SHP77 (cell line): ENCODE data around the gene HSPA6.
"Not testable (repeated sequence)": the region's sequence is repeated elsewhere in the genome, so short reads cannot be mapped to it uniquely, and the experiment has no call there.

Experiments
- DNase-seq, 2 experiments: peaks; one replicate each; lab custom pipeline; 2025; lab: John Stamatoyannopoulos, UW

HSPA6 gene

DNA sequence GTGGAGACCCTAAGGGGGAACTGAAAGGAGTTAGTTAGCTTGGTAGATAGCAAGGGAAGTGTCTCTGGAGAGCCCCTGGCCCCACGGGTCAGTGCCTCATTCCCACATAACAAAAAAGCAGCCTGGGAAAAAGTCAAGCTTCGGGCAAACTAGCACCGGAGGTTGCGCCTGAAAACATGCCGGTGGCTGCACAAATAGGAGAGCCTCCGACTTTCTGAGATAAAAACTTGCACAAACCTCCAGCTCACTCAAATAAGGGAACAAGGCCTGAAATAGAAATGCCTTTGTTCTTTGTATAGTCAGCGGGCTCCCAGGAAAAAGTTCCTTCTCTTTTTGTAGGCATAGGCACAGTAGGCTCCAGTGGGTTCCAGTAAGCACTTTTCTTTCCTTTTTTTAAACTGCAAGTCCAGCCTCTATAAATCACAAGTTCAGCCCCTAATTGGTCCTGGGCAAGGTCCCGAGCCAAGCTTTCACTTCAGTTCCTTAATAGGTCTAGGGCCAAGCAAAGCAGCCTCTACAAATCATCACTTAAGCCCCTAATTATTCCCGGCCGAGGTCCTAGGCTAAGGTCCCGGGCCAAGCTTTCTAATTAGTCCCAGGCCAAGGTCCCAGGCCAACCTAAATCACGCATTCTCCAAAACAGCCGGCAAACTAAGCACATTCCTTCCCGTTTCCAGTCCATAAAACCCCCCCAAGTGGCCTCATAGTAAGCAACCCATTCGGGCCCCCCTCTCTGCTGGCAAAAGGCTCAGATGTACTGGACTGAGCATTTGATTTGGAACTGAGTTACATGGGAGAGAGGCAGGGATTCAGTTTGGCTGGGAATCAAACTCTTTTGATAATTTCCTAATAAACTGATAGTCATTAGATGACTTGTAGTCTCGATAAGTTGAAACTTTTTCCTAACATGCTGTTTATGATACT lies 8.6 kb downstream of the HSPA6 start:
- not testable (repeated sequence) for DNase-seq

DNA sequence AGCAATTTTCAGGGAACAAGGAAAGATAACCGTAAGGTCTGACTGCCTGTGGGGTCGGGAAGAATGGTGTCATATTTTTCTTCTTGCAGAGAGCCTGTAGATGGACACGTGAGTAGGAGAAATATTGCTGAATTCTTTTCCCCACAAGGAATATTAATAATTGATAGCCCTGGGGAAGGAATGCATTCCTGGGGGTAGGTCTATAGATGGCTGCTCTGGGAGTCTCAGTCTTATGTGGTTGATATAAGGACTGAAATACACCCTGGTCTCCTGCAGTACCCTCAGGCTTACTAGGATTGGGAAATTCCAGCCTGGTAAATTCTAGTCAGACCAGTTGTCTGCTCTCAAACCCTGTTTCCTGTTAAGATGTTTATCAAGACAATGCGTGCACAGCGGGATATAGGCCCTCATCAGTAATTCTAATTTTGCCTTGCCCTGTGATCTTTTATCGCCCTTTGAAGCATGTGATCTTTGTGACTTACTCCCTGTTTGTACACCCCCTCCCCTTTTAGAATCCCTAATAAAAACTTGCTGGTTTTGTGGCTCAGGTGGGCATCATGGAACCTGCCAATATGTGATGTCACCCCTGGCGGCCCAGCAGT lies 12.8 kb downstream of the HSPA6 start:
- not testable (repeated sequence) for DNase-seq

DNA sequence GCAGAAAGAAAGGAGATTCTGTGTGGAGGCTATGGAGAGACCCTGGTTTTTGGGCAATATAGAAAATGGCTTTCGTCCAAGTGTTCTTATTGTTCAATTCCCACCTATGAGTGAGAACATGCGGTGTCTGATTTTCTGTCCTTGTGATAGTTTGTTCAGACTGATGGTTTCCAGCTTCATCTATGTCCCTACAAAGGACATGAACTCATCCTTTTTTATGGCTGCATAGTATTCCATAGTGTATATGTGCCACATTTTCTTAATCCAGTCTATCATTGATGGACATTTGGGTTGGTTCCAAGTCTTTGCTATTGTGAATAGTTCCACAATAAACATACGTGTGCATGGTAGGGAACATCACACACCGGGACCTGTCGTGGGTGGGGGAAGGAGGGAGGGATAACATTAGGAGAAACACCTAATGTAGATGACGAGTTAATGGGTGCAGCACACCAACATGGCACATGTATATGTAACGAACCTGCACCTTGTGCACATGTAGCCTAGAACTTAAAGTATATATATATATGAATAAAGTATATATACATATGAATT lies 14.7 kb downstream of the HSPA6 start:
- DNase-seq, result not testable (repeated sequence)

DNA sequence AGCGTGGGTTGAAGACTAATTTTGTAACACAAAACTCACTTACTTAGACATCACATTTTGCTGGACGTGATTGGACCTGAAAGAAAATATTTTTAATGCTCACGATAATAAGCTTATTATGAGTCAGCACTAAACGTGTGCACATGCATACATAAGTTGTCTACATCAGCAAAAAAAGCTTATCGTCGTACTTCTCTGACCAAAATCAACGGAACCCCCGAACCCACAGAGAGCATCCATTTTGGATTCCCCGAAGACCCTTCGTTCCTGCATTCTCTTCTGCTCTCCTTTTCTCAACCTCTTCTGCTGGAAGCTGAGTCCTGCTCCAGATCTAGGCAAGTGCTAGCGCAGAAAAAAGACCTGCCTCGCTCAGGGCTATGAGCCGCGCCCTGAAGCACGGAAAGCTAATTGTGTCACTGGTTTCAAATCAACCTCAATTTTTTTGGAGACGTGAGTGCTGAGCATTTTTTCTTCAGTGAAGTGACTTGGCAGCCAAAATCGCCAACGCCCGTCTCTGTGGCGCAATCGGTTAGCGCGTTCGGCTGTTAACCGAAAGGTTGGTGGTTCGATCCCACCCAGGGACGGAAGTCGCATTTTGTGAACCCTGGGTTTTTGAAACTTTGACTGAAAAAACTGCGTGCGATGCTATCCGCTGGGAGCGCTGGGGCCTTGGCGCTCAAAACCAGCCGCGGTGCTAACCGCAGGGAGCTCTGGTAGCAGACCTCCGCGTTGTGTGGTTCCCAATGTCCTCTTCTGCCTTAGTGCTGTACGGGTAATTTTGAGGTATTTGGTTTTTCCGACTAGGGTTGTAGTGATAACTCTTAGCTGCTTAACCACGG lies 15.6 kb downstream of the HSPA6 start:
- DNase-seq, result peak; percentile 69 to 83

DNA sequence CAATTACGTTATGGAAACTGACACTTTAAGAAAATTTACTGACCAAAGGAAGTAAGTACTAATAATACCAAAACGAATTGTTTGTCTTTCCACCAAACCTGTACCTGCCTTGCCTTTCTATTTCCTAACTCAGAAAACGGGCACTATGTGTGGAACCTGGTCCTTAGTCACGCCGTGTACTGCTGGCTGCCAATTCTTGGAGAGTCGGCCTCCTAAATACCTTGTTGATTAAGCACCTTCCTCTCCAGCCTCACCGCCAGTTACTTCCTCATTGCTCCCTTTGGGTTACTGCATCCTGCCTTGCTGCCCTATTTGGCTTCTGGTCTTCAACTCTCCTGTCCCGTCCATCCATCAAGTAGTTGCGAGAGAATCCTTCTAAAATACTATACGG lies 16.2 kb downstream of the HSPA6 start:
- DNase-seq, result not testable (repeated sequence)

DNA sequence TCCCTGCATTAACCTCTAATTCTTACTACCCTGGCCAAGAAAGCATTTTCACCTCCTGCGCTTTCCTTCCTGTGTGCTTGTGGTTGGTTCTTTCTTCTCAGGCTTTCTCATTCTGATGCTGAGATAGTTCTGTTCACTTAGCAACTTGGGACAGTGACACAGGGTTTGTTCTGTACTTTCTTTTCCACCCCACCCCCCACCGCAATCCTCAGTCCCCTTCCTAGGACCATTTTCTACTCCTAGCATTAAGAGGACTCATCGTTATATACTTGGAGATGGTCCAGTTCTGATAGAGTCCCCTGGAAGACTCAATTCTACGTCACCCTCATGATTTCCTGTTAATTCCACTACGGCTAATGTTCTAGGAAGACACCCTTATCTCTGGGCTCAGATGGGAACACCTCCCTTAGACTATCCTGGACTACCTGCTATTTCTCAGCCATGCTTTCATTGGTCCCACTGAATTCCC lies 17.8 kb downstream of the HSPA6 start:
- DNase-seq, result not testable (repeated sequence)

DNA sequence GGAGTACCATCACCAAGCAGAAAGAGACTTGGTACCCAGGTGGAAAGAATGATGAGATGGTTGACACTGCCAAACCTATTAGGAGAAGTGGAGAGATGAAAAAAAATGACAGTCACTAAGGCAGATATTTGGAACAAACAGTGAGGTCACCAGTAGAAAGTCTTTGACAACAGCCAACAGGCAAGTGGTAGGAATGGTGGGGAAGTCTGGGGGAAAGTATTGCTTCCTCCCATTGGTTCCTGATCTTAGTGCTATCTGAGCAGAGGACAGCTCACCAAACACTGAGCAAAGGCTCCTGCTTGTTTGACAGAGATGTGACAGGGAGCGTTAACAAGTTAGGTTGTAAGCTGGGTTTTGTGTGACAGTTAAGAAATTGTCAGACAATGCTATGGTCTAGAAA lies 18.8 kb downstream of the HSPA6 start:
- DNase-seq, result not testable (repeated sequence)

DNA sequence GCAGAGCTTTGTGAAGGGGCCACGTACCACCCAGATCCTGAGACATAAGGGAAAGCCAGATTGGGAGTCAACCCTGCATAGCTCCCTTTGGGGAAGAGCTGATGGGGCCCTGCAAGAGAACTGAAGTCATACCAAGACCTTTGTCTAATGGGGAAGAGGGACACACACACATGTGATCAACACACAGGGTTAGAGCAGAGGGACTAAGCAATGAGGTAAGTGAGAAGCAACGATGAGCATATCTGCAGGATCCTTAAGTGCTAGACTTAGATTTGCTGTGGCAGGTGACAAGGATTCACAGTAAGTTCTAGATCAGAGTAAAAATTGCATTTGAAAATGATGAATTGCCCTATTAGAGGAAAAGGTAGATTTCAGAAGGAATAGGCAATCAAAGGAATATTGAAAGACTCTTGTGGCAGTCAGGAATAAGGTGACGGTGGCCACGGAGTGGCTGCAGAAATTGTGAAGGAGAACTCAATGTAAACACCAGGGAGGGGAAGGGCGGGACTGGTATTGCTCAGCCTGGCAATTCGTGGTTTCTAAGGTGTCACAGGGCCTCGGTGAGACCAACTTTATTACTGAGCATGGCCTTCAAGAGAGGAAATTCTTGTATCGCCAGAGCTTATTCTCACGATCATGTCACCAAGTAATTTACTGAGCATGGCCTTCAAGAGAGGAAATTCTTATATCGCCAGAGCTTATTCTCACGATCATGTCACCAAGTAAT lies 20.8 kb downstream of the HSPA6 start:
- DNase-seq, result not testable (repeated sequence)

DNA sequence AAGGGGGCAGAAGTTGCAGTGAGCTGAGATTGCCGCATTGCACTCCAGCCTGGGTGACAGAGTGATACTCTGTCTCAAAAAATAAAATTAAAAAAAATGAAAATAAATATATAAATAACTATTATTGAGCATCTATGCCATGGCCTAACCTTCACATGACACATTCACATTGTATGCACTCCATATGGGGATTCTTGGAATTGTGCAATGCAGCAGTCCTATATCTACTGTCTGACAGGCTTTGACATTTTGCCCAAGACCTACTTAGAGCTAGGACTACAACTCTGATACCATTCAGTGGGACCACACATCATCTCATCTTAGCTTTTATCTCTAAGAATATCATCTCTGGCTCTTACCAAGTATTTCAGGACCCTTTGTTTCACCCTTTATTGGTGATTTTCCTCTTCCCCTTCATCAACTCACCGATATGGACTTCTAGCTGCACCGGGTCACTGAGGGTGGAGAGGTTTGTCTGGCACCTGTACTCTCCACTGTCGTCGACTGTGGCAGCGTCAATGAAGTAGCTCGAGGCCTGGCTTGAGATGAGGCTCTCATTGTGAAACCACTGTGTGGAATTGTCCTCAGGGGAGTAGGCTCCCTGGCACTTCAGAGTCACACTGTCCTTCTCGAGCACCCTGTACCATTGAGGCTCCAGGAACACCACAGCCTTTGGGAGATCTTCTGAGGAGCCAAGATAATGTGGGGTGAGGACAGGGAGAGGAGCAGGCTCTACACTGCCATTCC lies 23.8 kb downstream of the HSPA6 start:
- not testable (repeated sequence) for DNase-seq

DNA sequence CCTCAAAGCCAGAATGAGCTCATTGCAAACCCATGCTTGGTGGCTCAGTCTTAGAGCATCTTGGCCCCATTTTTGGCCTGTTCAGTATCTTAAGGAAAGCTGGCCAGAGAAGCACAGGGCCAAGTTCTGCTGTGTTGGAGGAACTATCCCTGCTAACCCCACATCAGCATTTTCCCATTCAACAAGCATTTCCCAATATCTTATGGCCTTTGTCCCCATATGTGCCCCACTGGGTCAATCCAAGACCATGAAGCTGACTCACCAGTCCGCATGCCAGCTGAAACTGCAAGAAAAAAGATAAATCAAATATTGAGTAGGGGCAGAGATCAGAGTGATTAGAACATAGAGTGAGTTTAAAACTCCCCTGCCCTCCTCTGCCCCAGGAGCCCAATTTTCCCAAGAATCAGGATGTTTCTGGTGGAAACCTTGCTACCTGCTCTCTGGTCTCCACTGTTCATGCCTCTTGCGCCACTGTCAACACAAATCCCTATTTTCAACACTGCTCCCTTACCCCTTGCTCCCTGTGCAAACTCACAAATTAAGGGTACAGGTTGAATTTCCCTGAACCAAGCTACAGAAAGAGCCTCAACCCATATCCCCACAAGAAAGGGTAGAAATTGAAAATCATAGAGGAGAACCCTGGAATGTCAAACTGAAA lies 24.5 kb downstream of the HSPA6 start:
- DNase-seq, result not testable (repeated sequence)

DNA sequence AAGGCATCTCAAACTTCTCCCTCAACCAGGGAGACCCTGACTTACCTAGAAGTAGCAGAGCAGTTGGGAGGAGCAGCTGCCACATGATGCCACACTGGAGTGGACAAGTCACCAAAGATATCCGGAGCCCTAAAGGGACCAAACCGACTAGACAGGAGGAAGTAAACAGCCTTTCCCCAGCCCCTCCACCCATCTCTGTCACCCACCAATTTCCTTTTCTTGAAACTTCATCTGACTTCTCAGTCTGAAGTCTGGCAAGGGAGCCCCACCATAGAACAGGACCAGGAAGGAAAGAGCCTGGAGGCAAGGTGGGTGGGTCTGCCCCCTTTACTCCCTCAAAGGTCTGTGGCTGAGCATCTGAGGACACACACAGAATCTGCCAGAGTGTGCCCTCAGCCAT lies 25.3 kb downstream of the HSPA6 start, which contains the start of gene FCGR3A:
FCGR3A (minus strand) TSS at position 167 of the 400 bp plus-strand sequence; CDS start at position 85, 82 bp downstream.
- DNase-seq, result no peak

DNA sequence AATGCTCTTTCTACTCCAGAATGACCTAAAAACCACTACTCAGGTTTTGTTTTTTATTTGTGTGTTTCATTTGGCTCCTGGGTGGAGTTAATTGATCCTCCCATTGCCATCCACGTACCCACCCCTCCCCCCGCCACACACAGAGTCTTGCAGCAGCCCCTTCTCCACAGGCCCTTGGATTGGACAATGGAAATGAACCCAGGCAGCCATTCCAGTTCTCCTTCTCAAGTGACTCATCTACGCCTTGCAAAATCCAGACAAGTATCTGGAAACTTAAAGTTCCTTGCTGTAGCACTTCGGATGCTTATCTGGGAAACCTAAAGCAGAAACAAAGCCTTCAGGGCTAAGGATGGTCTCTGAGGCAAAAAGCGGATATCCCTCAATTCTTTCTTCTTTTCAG lies 26.6 kb downstream of the HSPA6 start:
- DNase-seq, result not testable (repeated sequence)

DNA sequence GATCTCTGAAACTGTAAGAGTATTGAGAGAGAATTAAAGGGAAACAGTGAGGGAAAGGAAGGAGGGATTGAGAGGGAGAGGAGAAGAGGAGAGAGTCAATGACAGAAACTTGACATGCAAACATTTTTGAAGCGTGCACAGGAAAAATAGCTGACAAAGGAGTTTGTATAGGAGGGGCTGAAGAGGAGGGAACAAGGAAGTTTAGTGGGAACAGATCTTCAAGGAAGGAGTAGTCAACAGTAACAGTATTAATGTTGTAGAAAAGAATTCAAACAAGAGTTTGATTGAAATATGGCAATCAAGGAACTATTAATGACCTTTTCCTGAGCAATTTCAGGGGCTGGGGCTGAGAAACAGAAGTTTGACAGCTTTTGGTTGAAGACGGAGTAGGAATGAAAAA lies 29.3 kb downstream of the HSPA6 start:
- not testable (repeated sequence) for DNase-seq

DNA sequence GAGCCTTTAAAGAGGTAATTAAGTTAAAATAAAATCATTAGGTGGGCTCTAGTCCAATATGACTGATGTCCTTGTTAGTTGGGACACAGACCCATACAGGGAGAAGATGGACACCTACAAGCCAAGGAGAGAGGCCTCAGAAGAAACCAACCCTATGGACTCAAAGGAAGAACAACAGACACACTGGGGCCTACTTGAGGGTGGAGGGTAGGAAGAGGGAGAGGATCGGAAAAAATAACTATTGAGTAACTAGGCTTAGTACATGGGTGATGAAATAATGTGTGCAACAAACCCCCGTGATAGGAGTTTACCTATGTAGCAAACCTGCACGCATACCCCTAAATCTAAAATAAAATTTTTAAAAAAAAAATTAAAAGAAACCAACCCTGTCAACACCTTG lies 30.0 kb downstream of the HSPA6 start:
- not testable (repeated sequence) for DNase-seq

DNA sequence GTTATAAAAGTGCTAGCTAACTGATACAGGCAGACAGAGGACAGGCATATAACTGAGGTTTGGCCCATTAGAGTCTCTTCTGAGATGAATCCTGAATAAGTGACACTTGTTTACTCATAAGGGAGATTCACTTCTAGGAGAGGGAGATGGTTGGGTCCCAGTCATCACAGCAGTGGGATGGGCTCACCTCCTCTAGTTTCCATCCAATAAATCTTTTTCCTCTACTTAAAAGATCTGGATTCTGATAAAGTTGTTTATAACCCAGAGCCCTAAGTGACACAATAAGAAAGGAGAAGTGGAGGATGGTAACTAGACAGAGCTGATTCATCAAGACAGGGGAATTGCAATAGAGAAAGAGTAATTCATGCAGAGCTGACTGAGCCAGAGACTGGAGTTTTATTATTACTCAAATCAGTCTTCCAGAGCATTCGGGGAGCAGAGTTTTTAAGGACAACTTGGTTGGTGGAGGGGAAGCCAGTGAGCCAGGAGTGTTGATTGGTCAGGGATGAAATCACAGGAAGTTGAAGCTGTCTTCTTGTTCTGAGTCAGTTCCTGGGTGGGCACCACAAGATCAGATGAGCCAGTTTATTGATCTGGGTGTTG lies 30.6 kb downstream of the HSPA6 start:
- not testable (repeated sequence) for DNase-seq

DNA sequence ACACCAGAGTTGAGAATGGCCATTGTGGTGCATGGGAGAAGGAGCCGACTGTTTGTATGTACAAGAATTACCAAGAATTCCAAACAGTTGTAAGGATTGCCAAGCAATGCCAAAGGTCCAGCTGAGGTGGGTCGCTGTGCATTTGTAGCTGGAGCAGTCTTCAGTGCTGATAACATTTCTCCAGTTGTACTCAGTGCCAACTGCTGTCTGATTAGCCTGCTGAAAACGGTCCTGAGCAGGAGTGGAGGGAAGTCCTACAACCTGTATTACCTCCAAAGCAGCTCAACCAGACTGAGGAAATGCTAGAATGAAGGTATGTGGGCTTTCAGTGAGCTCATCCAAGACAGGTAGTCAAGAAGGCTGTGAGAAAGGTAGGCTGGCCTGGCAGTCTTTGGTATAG lies 31.8 kb downstream of the HSPA6 start:
- not testable (repeated sequence) for DNase-seq

DNA sequence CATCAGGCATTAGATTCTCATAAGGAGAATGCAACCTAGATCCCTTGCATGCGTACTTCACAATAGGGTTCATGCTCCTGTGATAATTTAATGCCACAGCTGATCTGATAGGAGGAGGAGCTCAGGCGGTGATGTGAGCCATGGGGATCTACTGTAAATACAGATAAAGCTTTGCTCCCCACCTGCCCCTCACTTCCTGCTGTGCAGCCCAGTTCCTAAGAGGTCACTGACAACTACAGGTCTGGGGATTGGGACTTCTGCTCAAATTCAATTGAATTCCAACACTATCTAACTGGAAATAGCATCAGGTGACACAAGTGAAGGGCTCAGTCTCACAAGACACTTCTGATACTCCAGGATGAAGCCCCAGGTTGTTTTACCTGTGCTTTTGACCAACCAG lies 32.6 kb downstream of the HSPA6 start:
- DNase-seq, result not testable (repeated sequence)

DNA sequence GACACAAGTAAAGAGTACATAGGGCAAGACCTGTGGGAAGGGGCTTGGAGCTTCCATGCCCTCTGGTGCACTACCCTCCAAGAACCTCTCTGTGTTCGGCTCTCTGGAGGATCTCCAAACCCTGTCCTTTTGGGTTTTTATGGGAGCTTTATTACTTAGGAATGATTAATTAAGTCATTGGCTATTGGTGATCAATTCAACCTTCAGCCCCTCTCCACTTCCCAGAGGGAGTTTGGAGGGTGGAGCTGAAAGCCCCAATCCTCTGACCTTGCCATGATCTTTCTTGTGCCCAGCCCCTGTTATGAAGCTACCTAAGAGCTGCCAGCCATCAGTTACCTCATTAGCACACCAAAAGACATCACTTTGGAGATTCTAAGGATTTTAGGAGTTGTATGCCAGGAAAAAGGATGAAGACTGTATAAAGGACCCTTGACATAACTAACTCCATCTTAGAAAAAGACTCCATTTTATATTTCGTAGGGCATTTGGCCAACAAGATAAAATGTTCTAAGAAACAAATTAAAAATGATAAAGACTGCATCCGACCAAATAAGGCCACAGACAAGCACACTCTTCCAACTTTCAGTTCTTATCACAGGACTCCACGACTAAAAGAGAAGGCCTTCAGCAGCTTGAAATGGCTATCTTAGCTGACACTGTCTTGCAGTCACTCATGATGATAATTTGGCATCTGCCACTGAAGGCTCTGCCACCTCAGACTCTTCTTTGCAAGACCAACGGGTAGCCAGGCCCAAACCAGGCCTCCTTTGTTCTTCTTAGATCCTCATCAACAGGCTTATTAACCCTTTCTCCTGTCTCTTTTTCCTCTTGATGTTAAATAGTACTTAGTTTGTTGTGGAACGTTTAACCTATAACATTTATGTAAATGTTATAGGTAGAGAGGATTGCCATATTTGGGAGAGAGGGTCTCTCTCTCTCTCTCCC lies 33.4 kb downstream of the HSPA6 start:
- DNase-seq, result not testable (repeated sequence)
